ENCODE measurements around the gene MME. TPM values are rescaled to one million over a fixed set of nuclear protein-coding genes. Genes with fewer than 3 reads are reported as not detected.

MME gene
- total RNA-seq, 1 experiment from 2014 or later: 1.6 TPM

- ATAC-seq: no peak
These were observed 33.2 kb upstream of the MME start for GRCh38 chr3:155046935-155047334.

DNA sequence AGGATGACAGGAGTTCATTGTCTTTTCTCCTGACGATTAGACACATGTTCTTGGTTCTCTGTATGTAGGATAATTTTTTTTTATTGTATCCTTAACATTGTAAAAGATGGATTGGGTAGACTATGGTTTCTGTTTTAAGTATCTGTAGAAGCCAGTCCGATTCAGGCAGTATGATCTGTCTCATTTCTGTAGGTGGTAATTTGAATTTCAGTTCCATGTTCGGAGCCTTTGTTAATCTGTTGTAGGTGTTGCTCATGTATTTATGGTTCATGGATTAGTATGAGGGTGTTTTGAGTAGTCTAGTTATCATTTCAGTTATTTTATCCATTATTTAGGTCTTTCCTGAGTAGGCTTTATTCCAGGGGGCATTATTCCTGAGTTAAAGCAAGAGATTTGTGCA is 32.4 kb upstream of the MME start:
- H3K27me3 ChIP-seq (ENCODE audit: control insufficient read depth, insufficient read depth, low read length): no peaks in the 10 kb centered on the region
- H3K4me1 ChIP-seq (ENCODE audit: control insufficient read depth, insufficient read depth, low read length): no peaks in the 10 kb centered on the region
- H3K36me3 ChIP-seq (ENCODE audit: control insufficient read depth, insufficient read depth, low read length): no peaks in the 10 kb centered on the region
- TF ChIP-seq POLR2AphosphoS5 (IDR thresholded peaks at IDR 0.05; ENCODE audit: low read depth, low read length) (no peak), SIN3A (IDR thresholded peaks at IDR 0.05; ENCODE audit: borderline replicate concordance, insufficient read depth, low read depth, low read length) (no peak), REST (IDR thresholded peaks at IDR 0.05; ENCODE audit: insufficient read depth in 1 of 2, low read depth in 2 of 2, low read length in 1 of 2) (no peak)
- TF ChIP-seq, protein P1, sequence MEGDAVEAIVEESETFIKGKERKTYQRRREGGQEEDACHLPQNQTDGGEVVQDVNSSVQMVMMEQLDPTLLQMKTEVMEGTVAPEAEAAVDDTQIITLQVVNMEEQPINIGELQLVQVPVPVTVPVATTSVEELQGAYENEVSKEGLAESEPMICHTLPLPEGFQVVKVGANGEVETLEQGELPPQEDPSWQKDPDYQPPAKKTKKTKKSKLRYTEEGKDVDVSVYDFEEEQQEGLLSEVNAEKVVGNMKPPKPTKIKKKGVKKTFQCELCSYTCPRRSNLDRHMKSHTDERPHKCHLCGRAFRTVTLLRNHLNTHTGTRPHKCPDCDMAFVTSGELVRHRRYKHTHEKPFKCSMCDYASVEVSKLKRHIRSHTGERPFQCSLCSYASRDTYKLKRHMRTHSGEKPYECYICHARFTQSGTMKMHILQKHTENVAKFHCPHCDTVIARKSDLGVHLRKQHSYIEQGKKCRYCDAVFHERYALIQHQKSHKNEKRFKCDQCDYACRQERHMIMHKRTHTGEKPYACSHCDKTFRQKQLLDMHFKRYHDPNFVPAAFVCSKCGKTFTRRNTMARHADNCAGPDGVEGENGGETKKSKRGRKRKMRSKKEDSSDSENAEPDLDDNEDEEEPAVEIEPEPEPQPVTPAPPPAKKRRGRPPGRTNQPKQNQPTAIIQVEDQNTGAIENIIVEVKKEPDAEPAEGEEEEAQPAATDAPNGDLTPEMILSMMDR (IDR thresholded peaks at IDR 0.05): no peak
- no peaks in the 10 kb centered on the region for H3K9me3 ChIP-seq (ENCODE audit: control insufficient read depth, insufficient read depth, low read depth, low read length)
- ChIA-PET CTCF (no interaction called here), POLR2A (no interaction called here)
- BruUV-seq (replicated peaks): no TSS peak
- H3K27ac ChIP-seq (ENCODE audit: low read length): no peak overlapping the region
- H3K4me3 ChIP-seq (ENCODE audit: low read depth in 2 of 2, low read length in 2 of 2): no peak overlapping the region
- in situ Hi-C loops (cut with HindIII; ENCODE audit: low pct_unique_long_range_greater_than_20kb, low sequenced_read_pairs): no loop called here
- no peak for ATAC-seq
- DNase-seq (ENCODE audit: low read depth, low spot score): no peak
- intact Hi-C loops (cut with micrococcal nuclease; ENCODE audit: unreplicated experiment): no loop called here

More at GRCh38 chr3:155046935-155047334, 33.2 kb upstream of the MME start:
- no peaks in the 10 kb centered on the region for H3K9me3 ChIP-seq (ENCODE audit: control insufficient read depth, insufficient read depth, low read depth, low read length)
- no peaks in the 10 kb centered on the region for H3K4me1 ChIP-seq (ENCODE audit: control insufficient read depth, insufficient read depth, low read length)
- H3K27me3 ChIP-seq (ENCODE audit: control insufficient read depth, insufficient read depth, low read length): no peaks in the 10 kb centered on the region
- no TSS peak for BruUV-seq (replicated peaks)
- intact Hi-C loops (cut with micrococcal nuclease; ENCODE audit: unreplicated experiment): no loop called here
- no peak overlapping the region for H3K27ac ChIP-seq (ENCODE audit: low read length)
- ChIA-PET CTCF (no interaction called here), POLR2A (no interaction called here)
- no peak for DNase-seq (ENCODE audit: low read depth, low spot score)
- in situ Hi-C loops (cut with HindIII; ENCODE audit: low pct_unique_long_range_greater_than_20kb, low sequenced_read_pairs): no loop called here
- H3K4me3 ChIP-seq (ENCODE audit: low read depth in 2 of 2, low read length in 2 of 2): no peak overlapping the region
- TF ChIP-seq, protein P1 (IDR thresholded peaks at IDR 0.05): no peak
- TF ChIP-seq SIN3A (IDR thresholded peaks at IDR 0.05; ENCODE audit: borderline replicate concordance, insufficient read depth, low read depth, low read length): no peak
- no peak for TF ChIP-seq TCF7L2 (IDR thresholded peaks at IDR 0.05; ENCODE audit: low read depth, low read length)
- no peak for TF ChIP-seq REST (IDR thresholded peaks at IDR 0.05; ENCODE audit: insufficient read depth in 1 of 2, low read depth in 2 of 2, low read length in 1 of 2)
- TF ChIP-seq POLR2AphosphoS5 (IDR thresholded peaks at IDR 0.05; ENCODE audit: low read depth, low read length): no peak
- no peaks in the 10 kb centered on the region for H3K36me3 ChIP-seq (ENCODE audit: control insufficient read depth, insufficient read depth, low read length)

All from Panc1 (cell line).